Duodenal mucosa (tissue), 2 donors: ENCODE data around the gene DCLK2.

Experiments
- H3K27ac ChIP-seq: one replicate; pipeline ENCODE4 v1.7.0; 2013; ENCODE audit warnings: low read depth, low read length
- H3K27me3 ChIP-seq, 2 donors: one replicate each; pipeline ENCODE4 v1.7.0; 2013; ENCODE audit warnings: low read length in 2 of 2, control low read depth in 1 of 2; ENCODE audit not compliant: insufficient read depth in 2 of 2, control insufficient read depth in 1 of 2
- H3K36me3 ChIP-seq, 2 donors: one replicate each; pipeline ENCODE4 v1.7.0; 2013; ENCODE audit warnings: low read length in 2 of 2, control low read depth in 1 of 2; ENCODE audit not compliant: insufficient read depth in 2 of 2, control insufficient read depth in 1 of 2
- H3K4me1 ChIP-seq, 2 donors: one replicate each; pipeline ENCODE4 v1.7.0; 2013; ENCODE audit warnings: low read length in 2 of 2, control low read depth in 1 of 2; ENCODE audit not compliant: insufficient read depth in 2 of 2, control insufficient read depth in 1 of 2
- H3K4me3 ChIP-seq, 2 donors: one replicate each; pipeline ENCODE4 v1.7.0; 2013; ENCODE audit warnings: low read length in 2 of 2, low read depth in 1 of 2
- H3K9ac ChIP-seq, 2 donors: one replicate each; pipeline ENCODE4 v1.7.0; 2013; ENCODE audit warnings: low read length in 2 of 2, low read depth in 1 of 2
- H3K9me3 ChIP-seq, 2 donors: one replicate each; pipeline ENCODE4 v1.7.0; 2013; ENCODE audit warnings: low read length in 2 of 2, control low read depth in 1 of 2; ENCODE audit not compliant: control insufficient read depth in 1 of 2

Gene DCLK2

GRCh38 chr4:150240011-150240410 is 161.8 kb downstream of the DCLK2 start:
- Histone ChIP-seq H3K4me1 (peaks cover 0 to 5% of the 10 kb centered on the region in 2 donors), H3K4me3 (no peak overlapping the region), H3K27ac (no peak overlapping the region), H3K9me3 (no peaks in the 10 kb centered on the region), H3K9ac (no peak overlapping the region), H3K27me3 (no peaks in the 10 kb centered on the region), H3K36me3 (no peaks in the 10 kb centered on the region)

GRCh38 chr4:150242820-150243458 is 164.7 kb downstream of the DCLK2 start:
- H3K9me3 ChIP-seq = no peaks in the 10 kb centered on the region
- no peak overlapping the region for H3K27ac ChIP-seq
- H3K4me1 ChIP-seq = no peaks in the 10 kb centered on the region
- H3K9ac ChIP-seq = no peak overlapping the region
- H3K27me3 ChIP-seq = no peaks in the 10 kb centered on the region
- H3K4me3 ChIP-seq = no peak overlapping the region
- H3K36me3 ChIP-seq = no peaks in the 10 kb centered on the region

GRCh38 chr4:150243932-150244331 is 165.7 kb downstream of the DCLK2 start:
- no peak overlapping the region for H3K27ac ChIP-seq
- H3K4me1 ChIP-seq = no peaks in the 10 kb centered on the region
- no peak overlapping the region for H3K4me3 ChIP-seq
- H3K27me3 ChIP-seq = no peaks in the 10 kb centered on the region
- H3K36me3 ChIP-seq = no peaks in the 10 kb centered on the region
- H3K9me3 ChIP-seq = no peaks in the 10 kb centered on the region
- no peak overlapping the region for H3K9ac ChIP-seq

GRCh38 chr4:150244600-150244999 is 166.4 kb downstream of the DCLK2 start:
- no peaks in the 10 kb centered on the region for H3K36me3 ChIP-seq
- no peaks in the 10 kb centered on the region for H3K27me3 ChIP-seq
- no peaks in the 10 kb centered on the region for H3K4me1 ChIP-seq
- no peaks in the 10 kb centered on the region for H3K9me3 ChIP-seq
- no peak overlapping the region for H3K9ac ChIP-seq
- H3K27ac ChIP-seq = no peak overlapping the region
- H3K4me3 ChIP-seq = no peak overlapping the region

GRCh38 chr4:150247184-150247583 is 168.9 kb downstream of the DCLK2 start:
- H3K27me3 ChIP-seq = no peaks in the 10 kb centered on the region
- H3K27ac ChIP-seq = no peak overlapping the region
- H3K9ac ChIP-seq = no peak overlapping the region
- no peaks in the 10 kb centered on the region for H3K4me1 ChIP-seq
- H3K36me3 ChIP-seq = no peaks in the 10 kb centered on the region
- no peaks in the 10 kb centered on the region for H3K9me3 ChIP-seq
- H3K4me3 ChIP-seq = no peak overlapping the region

GRCh38 chr4:150248181-150248580 is 169.9 kb downstream of the DCLK2 start:
- Histone ChIP-seq H3K27ac (no peak overlapping the region), H3K9me3 (no peaks in the 10 kb centered on the region), H3K27me3 (no peaks in the 10 kb centered on the region), H3K4me3 (no peak overlapping the region), H3K9ac (no peak overlapping the region), H3K36me3 (no peaks in the 10 kb centered on the region), H3K4me1 (no peaks in the 10 kb centered on the region)

GRCh38 chr4:150250293-150250997 is 172.2 kb downstream of the DCLK2 start:
- H3K9me3 ChIP-seq = no peaks in the 10 kb centered on the region
- H3K4me3 ChIP-seq = no peak overlapping the region
- no peaks in the 10 kb centered on the region for H3K27me3 ChIP-seq
- H3K4me1 ChIP-seq = peaks cover 4 to 8% of the 10 kb centered on the region in 2 donors
- H3K9ac ChIP-seq = no peak overlapping the region
- H3K27ac ChIP-seq = no peak overlapping the region
- no peaks in the 10 kb centered on the region for H3K36me3 ChIP-seq

- Histone ChIP-seq H3K27me3 (no peaks in the 10 kb centered on the region), H3K36me3 (no peaks in the 10 kb centered on the region), H3K4me1 (peaks cover 11 to 14% of the 10 kb centered on the region in 2 donors), H3K9ac (no peak overlapping the region), H3K9me3 (no peaks in the 10 kb centered on the region), H3K27ac (no peak overlapping the region), H3K4me3 (no peak overlapping the region)
Measured at GRCh38 chr4:150250998-150251651, 172.9 kb downstream of the DCLK2 start.

- no peak overlapping the region for H3K4me3 ChIP-seq
- H3K4me1 ChIP-seq = peaks cover 17 to 20% of the 10 kb centered on the region in 2 donors
- H3K9ac ChIP-seq = no peak overlapping the region
- no peaks in the 10 kb centered on the region for H3K36me3 ChIP-seq
- H3K9me3 ChIP-seq = no peaks in the 10 kb centered on the region
- H3K27ac ChIP-seq = no peak overlapping the region
- no peaks in the 10 kb centered on the region for H3K27me3 ChIP-seq
Measured at GRCh38 chr4:150251752-150252190, 173.5 kb downstream of the DCLK2 start.

GRCh38 chr4:150252306-150252705 is 174.1 kb downstream of the DCLK2 start:
- Histone ChIP-seq H3K4me3 (no peak overlapping the region), H3K27ac (no peak overlapping the region), H3K36me3 (no peaks in the 10 kb centered on the region), H3K4me1 (peaks cover 22 to 23% of the 10 kb centered on the region in 2 donors), H3K27me3 (no peaks in the 10 kb centered on the region), H3K9me3 (no peaks in the 10 kb centered on the region), H3K9ac (no peak overlapping the region)
